Nephron (organoid): ENCODE data around the gene MTHFD1L.
A peak's percentile ranks its signal among the peaks of the same experiment; 100 is the strongest.

Experiments
- H3K27ac Mint-ChIP-seq, 3 experiments: 2 replicates each; pipeline ENCODE4 v1.8.0; 2020; ENCODE audit warnings: mixed read lengths in 3 of 3, mild to moderate bottlenecking in 2 of 3, moderate library complexity in 1 of 3
- H3K27me3 Mint-ChIP-seq: 2 replicates; pipeline ENCODE4 v1.8.0; 2021; ENCODE audit warnings: low read depth, mild to moderate bottlenecking, moderate library complexity, mixed read lengths
- H3K36me3 Mint-ChIP-seq: 2 replicates; pipeline ENCODE4 v1.8.0; 2020; ENCODE audit warnings: low read depth, mixed read lengths
- H3K4me1 Mint-ChIP-seq: 2 replicates; pipeline ENCODE4 v1.8.0; 2020; ENCODE audit warnings: mixed read lengths
- H3K4me3 Mint-ChIP-seq, 3 experiments: 2 replicates each; pipeline ENCODE4 v1.8.0; 2020; ENCODE audit warnings: mild to moderate bottlenecking in 3 of 3, mixed read lengths in 3 of 3, moderate library complexity in 2 of 3
- H3K9me3 Mint-ChIP-seq: 2 replicates; pipeline ENCODE4 v1.8.0; 2020; ENCODE audit warnings: mixed read lengths
- CTCF ChIP-seq, 3 experiments: fragments of 200-600 bp; sonication (generic); IDR thresholded peaks; one replicate each; pipeline ENCODE4 v1.5.0; 2021; ENCODE audit warnings: antibody characterized with exemption in 3 of 3; ENCODE audit not compliant: unreplicated experiment in 3 of 3

Gene MTHFD1L

GRCh38 chr6:150967381-150967780 is 101.9 kb downstream of the MTHFD1L start:
- peaks cover 5% of the 10 kb centered on the region for H3K4me1 Mint-ChIP-seq
- peak overlapping the region in 2 of 3 experiments; percentile 11 to 17 for H3K27ac Mint-ChIP-seq
- no peaks in the 10 kb centered on the region for H3K27me3 Mint-ChIP-seq
- no peak overlapping the region for H3K4me3 Mint-ChIP-seq
- peaks cover 23% of the 10 kb centered on the region for H3K36me3 Mint-ChIP-seq
- TF ChIP-seq CTCF (IDR thresholded peaks at IDR 0.05; ENCODE audit: unreplicated experiment in 3 of 3) = no peak
- no peaks in the 10 kb centered on the region for H3K9me3 Mint-ChIP-seq

- Mint-ChIP-seq H3K9me3 (no peaks in the 10 kb centered on the region), H3K27me3 (no peaks in the 10 kb centered on the region), H3K27ac (peak overlapping the region in 2 of 3 experiments; percentile 11 to 17), H3K36me3 (peaks cover 27% of the 10 kb centered on the region), H3K4me1 (peaks cover 5% of the 10 kb centered on the region), H3K4me3 (no peak overlapping the region)
- TF ChIP-seq CTCF (IDR thresholded peaks at IDR 0.05; ENCODE audit: unreplicated experiment in 3 of 3) = no peak
Observed at GRCh38 chr6:150967910-150968309, 102.4 kb downstream of the MTHFD1L start.

GRCh38 chr6:150969901-150970300 is 104.4 kb downstream of the MTHFD1L start:
- H3K9me3 Mint-ChIP-seq = peaks cover 5% of the 10 kb centered on the region
- no peak overlapping the region for H3K4me3 Mint-ChIP-seq
- peaks cover 40% of the 10 kb centered on the region for H3K36me3 Mint-ChIP-seq
- H3K4me1 Mint-ChIP-seq = peaks cover 5% of the 10 kb centered on the region
- no peak overlapping the region for H3K27ac Mint-ChIP-seq
- TF ChIP-seq CTCF (IDR thresholded peaks at IDR 0.05; ENCODE audit: unreplicated experiment in 3 of 3) = no peak
- no peaks in the 10 kb centered on the region for H3K27me3 Mint-ChIP-seq

- Mint-ChIP-seq H3K9me3 (peaks cover 9% of the 10 kb centered on the region), H3K27ac (no peak overlapping the region), H3K4me3 (no peak overlapping the region), H3K27me3 (no peaks in the 10 kb centered on the region), H3K36me3 (peaks cover 38% of the 10 kb centered on the region), H3K4me1 (peaks cover 5% of the 10 kb centered on the region)
- no peak for TF ChIP-seq CTCF (IDR thresholded peaks at IDR 0.05; ENCODE audit: unreplicated experiment in 3 of 3)
Observed at GRCh38 chr6:150971219-150971618, 105.7 kb downstream of the MTHFD1L start.

- H3K36me3 Mint-ChIP-seq = peaks cover 37% of the 10 kb centered on the region
- no peak for TF ChIP-seq CTCF (IDR thresholded peaks at IDR 0.05; ENCODE audit: unreplicated experiment in 3 of 3)
- no peak overlapping the region for H3K4me3 Mint-ChIP-seq
- H3K4me1 Mint-ChIP-seq = no peaks in the 10 kb centered on the region
- no peak overlapping the region for H3K27ac Mint-ChIP-seq
- H3K27me3 Mint-ChIP-seq = no peaks in the 10 kb centered on the region
- peaks cover 9% of the 10 kb centered on the region for H3K9me3 Mint-ChIP-seq
Observed at GRCh38 chr6:150975136-150975535, 109.6 kb downstream of the MTHFD1L start.

GRCh38 chr6:150977281-150977680 is 111.8 kb downstream of the MTHFD1L start:
- Mint-ChIP-seq H3K9me3 (peaks cover 9% of the 10 kb centered on the region), H3K27me3 (no peaks in the 10 kb centered on the region), H3K4me1 (no peaks in the 10 kb centered on the region), H3K27ac (no peak overlapping the region), H3K36me3 (peaks cover 39% of the 10 kb centered on the region), H3K4me3 (no peak overlapping the region)
- no peak for TF ChIP-seq CTCF (IDR thresholded peaks at IDR 0.05; ENCODE audit: unreplicated experiment in 3 of 3)
